Right atrium auricular region (tissue), 2 donors: ENCODE results near the gene DCAF4. TPM values are rescaled to one million over a fixed set of nuclear protein-coding genes. Genes with fewer than 3 reads are reported as not detected.
"Not testable (repeated sequence)": the region's sequence is repeated elsewhere in the genome, so short reads cannot be mapped to it uniquely, and the experiment has no call there.

ENCODE experiments used
- DNase-seq: peaks from one replicate; pipeline ENCODE4 v3.0.0-alpha.2; 2019; ENCODE audit warnings: low spot score
- H3K27ac ChIP-seq, 2 donors: fragments of 200-600 bp; sonication (generic); 1 replicate in 1 of 2; 2 replicates in 1 of 2; pipeline ENCODE4 v1.5.1; 2016 to 2019
- H3K27me3 ChIP-seq, 2 donors: fragments of 200-600 bp; sonication (generic); one replicate each; pipeline versions ENCODE4 v1.5.1 to v1.6.0; 2017 to 2019
- H3K36me3 ChIP-seq: fragments of 200-600 bp; sonication (generic); one replicate; pipeline ENCODE4 v1.5.1; 2016
- H3K4me1 ChIP-seq, 2 donors: fragments of 200-600 bp; sonication (generic); one replicate each; pipeline versions ENCODE4 v1.5.1 to v1.6.0; 2017 to 2019
- H3K4me3 ChIP-seq, 2 donors: fragments of 200-600 bp; sonication (generic); 1 replicate in 1 of 2; 2 replicates in 1 of 2; pipeline ENCODE4 v1.5.1; 2017 to 2019; ENCODE audit warnings: mild to moderate bottlenecking in 1 of 2, moderate library complexity in 1 of 2
- H3K9me3 ChIP-seq, 2 donors: fragments of 200-600 bp; sonication (generic); one replicate each; pipeline ENCODE4 v1.5.1; 2019
- CTCF ChIP-seq, 2 donors: fragments of 200-600 bp; sonication (generic); IDR thresholded peaks; one replicate each; pipeline ENCODE4 v1.5.1; 2019; ENCODE audit warnings: antibody characterized with exemption in 2 of 2
- total RNA-seq, 2 donors: library from RNA; depleted of rRNA; stranded (reverse); fragments of >200 nt; gene quantifications; one replicate each; pipeline ENCODE4 v1.1.0, GENCODE V29; 2016

DCAF4 gene
- total RNA-seq, 2 donors from 2014 or later = 7.0 to 9.4 TPM

DNA sequence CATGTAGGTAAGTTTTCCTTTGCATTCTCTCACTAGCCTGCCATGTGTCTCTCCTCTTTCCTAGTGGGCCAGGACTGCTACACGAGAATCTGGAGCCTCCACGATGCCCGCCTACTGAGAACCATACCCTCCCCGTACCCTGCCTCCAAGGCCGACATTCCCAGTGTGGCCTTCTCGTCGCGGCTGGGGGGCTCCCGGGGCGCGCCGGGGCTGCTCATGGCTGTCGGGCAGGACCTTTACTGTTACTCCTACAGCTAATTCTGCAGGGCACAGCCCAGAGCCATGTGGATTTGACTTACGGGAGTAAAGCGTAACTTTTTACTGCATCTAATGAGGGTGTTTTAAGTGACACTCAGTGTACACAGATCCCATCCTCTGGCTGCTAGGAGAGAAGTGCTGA is 32.3 kb downstream of the DCAF4 start:
- H3K36me3 ChIP-seq = peaks cover 30% of the 10 kb centered on the region
- H3K4me1 ChIP-seq = no peaks in the 10 kb centered on the region
- no peak overlapping the region for H3K4me3 ChIP-seq
- TF ChIP-seq CTCF (IDR thresholded peaks at IDR 0.05) = no peak
- DNase-seq = no peak
- no peaks in the 10 kb centered on the region for H3K9me3 ChIP-seq
- no peak overlapping the region for H3K27ac ChIP-seq
- H3K27me3 ChIP-seq = no peaks in the 10 kb centered on the region

GRCh38 chr14:72961016-72961415 is 34.8 kb downstream of the DCAF4 start:
- H3K9me3 ChIP-seq, H3K27ac ChIP-seq, H3K4me3 ChIP-seq, DNase-seq, H3K27me3 ChIP-seq, H3K4me1 ChIP-seq: not testable (repeated sequence)
- H3K36me3 ChIP-seq = peaks cover 23% of the 10 kb centered on the region

DNA sequence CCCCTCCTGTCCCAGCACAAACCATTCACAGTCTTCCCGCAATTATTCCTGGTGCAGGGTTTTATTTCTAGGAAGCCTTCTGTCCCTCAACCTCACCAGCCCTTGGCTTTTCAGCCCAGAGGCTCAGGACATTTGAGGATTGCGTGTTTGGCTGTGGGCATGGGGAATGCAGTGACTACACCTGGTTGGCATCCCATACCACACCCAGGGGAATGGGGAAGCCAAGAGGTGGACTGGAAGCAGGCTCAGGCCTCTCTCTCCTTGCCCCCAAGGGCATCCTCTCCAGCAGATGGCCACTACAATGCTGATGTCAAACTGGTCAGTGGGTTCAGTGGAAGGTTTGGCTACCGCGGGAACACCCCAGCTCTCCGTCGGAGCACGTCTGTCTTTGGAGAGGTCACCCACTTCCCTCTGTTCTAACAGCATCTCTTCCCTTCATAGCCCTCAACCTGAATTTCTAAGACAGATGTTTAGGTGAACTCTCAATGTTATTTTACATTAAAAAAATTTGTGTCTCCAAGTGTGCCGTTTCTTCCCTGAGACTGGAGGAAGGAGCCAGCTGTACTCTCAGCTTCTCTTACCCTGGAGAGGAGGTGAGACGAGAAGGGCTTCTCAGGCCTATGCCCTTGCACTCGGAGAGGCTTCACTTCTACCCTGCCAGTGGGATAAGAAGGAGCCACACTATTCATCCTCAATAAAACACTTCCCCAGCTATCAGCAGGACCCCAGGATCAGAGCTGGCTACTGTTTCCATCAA is 35.5 kb downstream of the DCAF4 start:
- TF ChIP-seq CTCF (IDR thresholded peaks at IDR 0.05) = no peak
- Histone ChIP-seq H3K27ac (no peak overlapping the region), H3K9me3 (no peaks in the 10 kb centered on the region), H3K27me3 (no peaks in the 10 kb centered on the region), H3K4me1 (no peaks in the 10 kb centered on the region), H3K36me3 (peaks cover 23% of the 10 kb centered on the region), H3K4me3 (no peak overlapping the region)
- DNase-seq = no peak

- DNase-seq, H3K27me3 ChIP-seq, H3K27ac ChIP-seq, H3K9me3 ChIP-seq, H3K4me1 ChIP-seq, H3K4me3 ChIP-seq: not testable (repeated sequence)
- H3K36me3 ChIP-seq = peaks cover 23% of the 10 kb centered on the region
Measured at GRCh38 chr14:72962336-72962754, 36.1 kb downstream of the DCAF4 start.

GRCh38 chr14:72962829-72963312 is 36.6 kb downstream of the DCAF4 start:
- TF ChIP-seq CTCF (IDR thresholded peaks at IDR 0.05) = no peak
- no peak overlapping the region for H3K4me3 ChIP-seq
- H3K9me3 ChIP-seq = no peaks in the 10 kb centered on the region

DNA sequence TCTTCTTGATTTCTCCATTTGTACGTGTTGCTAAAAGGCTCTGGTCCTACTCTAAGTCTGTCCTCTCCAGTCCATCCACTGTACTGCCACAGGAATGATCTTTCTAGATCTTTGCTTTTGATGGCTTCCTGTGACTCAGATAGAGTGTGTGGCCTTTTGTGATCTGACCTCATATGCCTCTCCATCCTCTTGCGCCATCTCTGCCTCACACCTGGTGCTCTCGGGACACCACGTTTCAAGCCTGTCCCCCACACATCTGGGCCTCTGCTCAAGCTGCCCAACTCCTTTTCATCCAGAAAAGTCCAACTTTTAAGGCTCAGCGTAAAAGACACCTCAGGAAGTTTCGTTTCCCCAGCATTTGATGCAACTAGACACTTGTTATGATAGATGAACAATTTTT is 39.0 kb downstream of the DCAF4 start:
- Histone ChIP-seq H3K36me3 (peaks cover 19% of the 10 kb centered on the region), H3K27ac (no peak overlapping the region), H3K27me3 (no peaks in the 10 kb centered on the region), H3K4me1 (no peaks in the 10 kb centered on the region), H3K9me3 (no peaks in the 10 kb centered on the region), H3K4me3 (no peak overlapping the region)
- DNase-seq = no peak
- no peak for TF ChIP-seq CTCF (IDR thresholded peaks at IDR 0.05)

More at GRCh38 chr14:72962829-72963312, 36.6 kb downstream of the DCAF4 start:
- H3K4me1 ChIP-seq = no peaks in the 10 kb centered on the region
- peaks cover 23% of the 10 kb centered on the region for H3K36me3 ChIP-seq
- no peak for DNase-seq
- H3K27me3 ChIP-seq = no peaks in the 10 kb centered on the region
- no peak overlapping the region for H3K27ac ChIP-seq

GRCh38 chr14:72966038-72966437 is 39.8 kb downstream of the DCAF4 start:
- Histone ChIP-seq H3K9me3 (no peaks in the 10 kb centered on the region), H3K27ac (no peak overlapping the region), H3K27me3 (no peaks in the 10 kb centered on the region), H3K36me3 (peaks cover 25% of the 10 kb centered on the region), H3K4me1 (no peaks in the 10 kb centered on the region), H3K4me3 (no peak overlapping the region)
- DNase-seq = no peak
- TF ChIP-seq CTCF (IDR thresholded peaks at IDR 0.05) = no peak
